ENCODE data around the gene CDK18.

CDK18 gene

GRCh38 chr1:205517763-205518162 lies 13.3 kb downstream of the CDK18 start:
- no peak for DNase-seq (ENCODE audit: insufficient read length, low spot score)
- no peak for FAIRE-seq
- TF ChIP-seq POLR2A (IDR thresholded peaks at IDR 0.05; ENCODE audit: low read depth, low read length), result no peak

- no peak for TF ChIP-seq POLR2A (IDR thresholded peaks at IDR 0.05; ENCODE audit: low read depth, low read length)
- FAIRE-seq (no peak), DNase-seq (ENCODE audit: insufficient read length, low spot score) (no peak)
Measured at GRCh38 chr1:205518661-205519540, 14.4 kb downstream of the CDK18 start.

GRCh38 chr1:205519541-205520131 lies 15.2 kb downstream of the CDK18 start:
- DNase-seq (ENCODE audit: insufficient read length, low spot score) (peak; percentile 45), FAIRE-seq (no peak)
- no peak for TF ChIP-seq POLR2A (IDR thresholded peaks at IDR 0.05; ENCODE audit: low read depth, low read length)

GRCh38 chr1:205520709-205521108 lies 16.2 kb downstream of the CDK18 start:
- TF ChIP-seq POLR2A (IDR thresholded peaks at IDR 0.05; ENCODE audit: low read depth, low read length), result no peak
- no peak for FAIRE-seq
- DNase-seq (ENCODE audit: insufficient read length, low spot score), result no peak

GRCh38 chr1:205521686-205522085 lies 17.2 kb downstream of the CDK18 start:
- DNase-seq (ENCODE audit: insufficient read length, low spot score) (no peak), FAIRE-seq (no peak)
- TF ChIP-seq POLR2A (IDR thresholded peaks at IDR 0.05; ENCODE audit: low read depth, low read length), result no peak

- DNase-seq (ENCODE audit: insufficient read length, low spot score) (no peak), FAIRE-seq (no peak)
- TF ChIP-seq POLR2A (IDR thresholded peaks at IDR 0.05; ENCODE audit: low read depth, low read length), result no peak
Measured at GRCh38 chr1:205522692-205523091, 18.2 kb downstream of the CDK18 start.

- FAIRE-seq (no peak), DNase-seq (ENCODE audit: insufficient read length, low spot score) (no peak)
- TF ChIP-seq POLR2A (IDR thresholded peaks at IDR 0.05; ENCODE audit: low read depth, low read length), result no peak
Measured at GRCh38 chr1:205523261-205523890, 18.9 kb downstream of the CDK18 start.

GRCh38 chr1:205523891-205524793 lies 19.7 kb downstream of the CDK18 start:
- DNase-seq (ENCODE audit: insufficient read length, low spot score) (peak; percentile 80), FAIRE-seq (no peak)
- TF ChIP-seq POLR2A (IDR thresholded peaks at IDR 0.05; ENCODE audit: low read depth, low read length), result no peak

- DNase-seq (ENCODE audit: insufficient read length, low spot score) (no peak), FAIRE-seq (no peak)
- no peak for TF ChIP-seq POLR2A (IDR thresholded peaks at IDR 0.05; ENCODE audit: low read depth, low read length)
Measured at GRCh38 chr1:205524794-205525101, 20.3 kb downstream of the CDK18 start.

GRCh38 chr1:205525495-205526285 lies 21.2 kb downstream of the CDK18 start:
- no peak for FAIRE-seq
- no peak for TF ChIP-seq POLR2A (IDR thresholded peaks at IDR 0.05; ENCODE audit: low read depth, low read length)
- no peak for DNase-seq (ENCODE audit: insufficient read length, low spot score)

GRCh38 chr1:205526431-205526830 lies 22.0 kb downstream of the CDK18 start:
- DNase-seq (ENCODE audit: insufficient read length, low spot score) (no peak), FAIRE-seq (no peak)
- no peak for TF ChIP-seq POLR2A (IDR thresholded peaks at IDR 0.05; ENCODE audit: low read depth, low read length)

- no peak for TF ChIP-seq POLR2A (IDR thresholded peaks at IDR 0.05; ENCODE audit: low read depth, low read length)
- no peak for FAIRE-seq
Measured at GRCh38 chr1:205527931-205528330, 23.5 kb downstream of the CDK18 start.

GRCh38 chr1:205528446-205528886 lies 24.0 kb downstream of the CDK18 start:
- DNase-seq (ENCODE audit: insufficient read length, low spot score) (no peak), FAIRE-seq (no peak)
- TF ChIP-seq POLR2A (IDR thresholded peaks at IDR 0.05; ENCODE audit: low read depth, low read length), result no peak

More at GRCh38 chr1:205527931-205528330, 23.5 kb downstream of the CDK18 start:
- no peak for DNase-seq (ENCODE audit: insufficient read length, low spot score)

Measured in H54 (cell line).